ENCODE results near the gene SGIP1.

The SGIP1 gene

GRCh38 chr1:66637146-66637545, 103.2 kb downstream of the SGIP1 start:
- Histone ChIP-seq H3K27ac (no peak overlapping the region), H3K4me3 (no peak overlapping the region)
- TF ChIP-seq CTCF (IDR thresholded peaks at IDR 0.05): no peak
- DNase-seq (ENCODE audit: low spot score): no peak

DNA sequence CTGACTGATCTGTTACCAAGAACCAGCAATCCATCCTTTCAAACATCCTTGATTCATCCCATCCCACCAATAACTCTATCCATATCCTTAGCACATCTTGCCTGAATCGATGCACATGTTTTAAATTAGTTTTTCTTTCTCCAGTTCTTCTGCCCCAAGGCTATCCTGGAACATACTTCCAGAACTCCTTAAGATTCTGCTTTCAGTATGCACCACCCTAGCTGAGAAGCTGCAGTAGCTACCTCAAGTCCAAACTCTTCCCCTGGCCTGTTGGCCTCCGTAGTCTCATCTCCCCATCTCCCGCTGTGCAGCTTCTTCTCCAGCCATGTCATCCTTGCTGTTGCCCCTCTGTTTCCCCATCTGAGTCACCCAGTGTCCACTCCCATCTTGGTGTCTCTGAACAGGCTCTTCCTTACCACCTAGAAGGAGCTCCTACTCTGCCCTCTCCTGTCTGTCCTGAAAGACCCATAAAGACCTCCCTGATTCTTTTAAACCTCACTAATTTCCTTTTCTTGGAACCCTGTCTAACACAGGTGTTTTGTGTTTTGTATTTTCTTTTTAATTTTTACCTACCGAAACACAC, 108.0 kb downstream of the SGIP1 start:
- no peak overlapping the region for H3K4me3 ChIP-seq
- TF ChIP-seq CTCF (IDR thresholded peaks at IDR 0.05): no peak
- DNase-seq (ENCODE audit: low spot score): no peak
- H3K27ac ChIP-seq: no peak overlapping the region

DNA sequence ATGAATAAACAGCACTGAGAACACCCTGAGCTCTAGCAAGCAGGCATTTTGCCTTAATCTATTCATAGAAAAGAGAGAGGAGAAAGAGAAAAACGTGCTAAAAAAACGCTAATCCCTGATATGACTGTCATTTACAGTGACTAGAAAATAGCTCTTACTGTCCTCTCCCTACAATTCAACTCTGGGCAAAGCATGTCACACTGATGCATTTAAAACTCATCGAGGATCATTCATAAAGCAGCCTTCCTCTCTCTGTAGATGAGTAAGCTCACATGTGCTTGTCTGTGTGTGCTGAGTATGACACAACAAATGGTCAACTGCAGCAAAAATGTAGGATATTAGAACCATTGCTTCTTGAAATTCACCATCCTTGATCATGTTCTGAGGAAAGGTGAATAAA, 109.0 kb downstream of the SGIP1 start:
- Histone ChIP-seq H3K4me3 (no peak overlapping the region), H3K27ac (no peak overlapping the region)
- DNase-seq (ENCODE audit: low spot score): no peak
- TF ChIP-seq CTCF (IDR thresholded peaks at IDR 0.05): no peak

GRCh38 chr1:66644331-66644730, 110.4 kb downstream of the SGIP1 start:
- H3K4me3 ChIP-seq: no peak overlapping the region
- TF ChIP-seq CTCF (IDR thresholded peaks at IDR 0.05): no peak
- H3K27ac ChIP-seq: no peak overlapping the region
- no peak for DNase-seq (ENCODE audit: low spot score)

DNA sequence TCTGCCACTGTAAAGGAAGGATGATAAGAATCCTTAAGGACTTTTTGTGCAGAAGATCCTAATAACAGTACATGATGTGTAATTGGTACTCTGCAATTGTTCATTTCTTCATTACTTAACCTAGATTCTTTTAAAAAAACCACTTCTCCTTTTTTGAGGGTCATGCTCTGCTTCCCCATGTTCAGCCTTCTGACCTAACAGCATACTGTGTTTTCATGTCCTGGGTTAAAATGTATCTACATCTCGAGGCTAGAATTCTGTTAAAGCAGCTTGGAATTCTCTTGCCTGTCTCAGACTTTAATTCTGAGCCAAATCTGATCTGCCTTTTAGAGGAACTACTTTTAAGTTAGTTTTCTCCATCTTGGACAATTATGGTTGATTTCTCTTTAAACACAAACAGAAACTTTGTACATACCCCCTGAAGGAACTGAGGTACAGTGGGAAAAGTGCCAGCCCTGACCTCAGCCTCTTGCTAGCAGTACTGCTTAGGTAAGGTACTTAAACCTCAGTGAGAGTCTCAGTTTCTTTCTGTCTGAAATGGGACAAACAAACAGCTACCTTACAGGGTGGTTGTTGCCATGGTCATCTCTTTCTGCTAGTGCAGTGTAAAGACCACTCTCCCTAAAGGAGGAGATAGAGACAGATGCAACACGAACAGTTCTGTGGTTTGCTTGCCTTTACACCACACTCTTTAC, 115.1 kb downstream of the SGIP1 start:
- no peak for DNase-seq (ENCODE audit: low spot score)
- TF ChIP-seq CTCF (IDR thresholded peaks at IDR 0.05): no peak
- no peak overlapping the region for H3K4me3 ChIP-seq

DNA sequence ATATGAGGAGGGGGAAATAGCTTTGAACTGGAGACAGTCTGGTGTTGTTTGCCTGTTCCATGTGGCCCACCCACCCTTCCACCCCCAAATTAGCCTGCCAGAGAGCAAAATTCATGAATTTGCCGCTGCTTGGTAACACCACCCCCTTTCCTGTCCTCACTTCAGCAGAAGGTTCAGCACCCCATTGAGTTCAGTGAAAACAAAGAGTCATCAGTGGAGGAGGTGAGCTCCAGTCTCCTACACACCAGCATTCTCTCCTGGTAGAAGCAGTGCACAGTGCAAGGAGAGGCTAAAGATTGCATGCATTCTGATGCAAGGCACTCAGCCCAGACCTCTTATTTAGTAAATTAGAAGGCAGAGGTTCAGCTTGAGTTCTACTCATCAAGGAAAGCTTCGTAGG, 118.6 kb downstream of the SGIP1 start:
- DNase-seq (ENCODE audit: low spot score): no peak
- Histone ChIP-seq H3K27ac (no peak overlapping the region), H3K4me3 (no peak overlapping the region)
- TF ChIP-seq CTCF (IDR thresholded peaks at IDR 0.05): no peak

More for the DNA sequence above, 115.1 kb downstream of the SGIP1 start:
- no peak overlapping the region for H3K27ac ChIP-seq

DNA sequence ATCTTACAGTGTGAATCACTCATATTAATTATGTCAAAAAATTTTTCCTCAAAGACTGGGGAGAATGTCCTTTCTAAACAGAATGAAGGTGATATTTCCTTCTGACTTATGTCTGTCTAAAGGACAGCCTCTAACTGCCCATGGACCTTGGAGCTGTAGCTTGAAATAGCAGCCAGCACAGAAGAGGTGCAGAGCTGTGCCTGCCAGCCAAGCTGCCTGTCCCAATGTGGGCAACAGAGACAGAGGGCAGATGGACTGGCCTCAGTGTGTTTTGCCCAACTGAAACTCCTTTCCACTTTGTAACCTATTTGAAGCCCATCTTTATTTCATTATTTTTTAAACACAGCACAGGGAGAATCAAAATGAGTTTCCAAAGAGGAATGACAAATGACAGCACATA, 120.7 kb downstream of the SGIP1 start:
- Histone ChIP-seq H3K27ac (no peak overlapping the region), H3K4me3 (no peak overlapping the region)
- no peak for TF ChIP-seq CTCF (IDR thresholded peaks at IDR 0.05)
- DNase-seq (ENCODE audit: low spot score): no peak

Data from coronary artery (tissue), 2 donors.